Astrocyte of the spinal cord (primary cell): ENCODE measurements around the gene GAP43.

Experiments used
- DNase-seq: peaks from one replicate; pipeline ENCODE4 v3.0.0; 2011; ENCODE audit warnings: low read depth, low spot score
- H3K4me3 ChIP-seq: 2 replicates; pipeline ENCODE4 v1.5.1; 2011; ENCODE audit warnings: low read depth, mild to moderate bottlenecking, low read length, moderate library complexity
- in situ Hi-C: cut with HindIII; loops from 2 replicates; pipeline ENCODE4 v1.10.0; 2017; ENCODE audit warnings: low sequenced_read_pairs
- TF ChIP-seq, protein P1 (sequence below): IDR thresholded peaks from 2 replicates; pipeline ENCODE4 v1.5.1; 2012; ENCODE audit warnings: low read depth, mild to moderate bottlenecking, low read length, inconsistent platforms

GAP43 gene

DNA sequence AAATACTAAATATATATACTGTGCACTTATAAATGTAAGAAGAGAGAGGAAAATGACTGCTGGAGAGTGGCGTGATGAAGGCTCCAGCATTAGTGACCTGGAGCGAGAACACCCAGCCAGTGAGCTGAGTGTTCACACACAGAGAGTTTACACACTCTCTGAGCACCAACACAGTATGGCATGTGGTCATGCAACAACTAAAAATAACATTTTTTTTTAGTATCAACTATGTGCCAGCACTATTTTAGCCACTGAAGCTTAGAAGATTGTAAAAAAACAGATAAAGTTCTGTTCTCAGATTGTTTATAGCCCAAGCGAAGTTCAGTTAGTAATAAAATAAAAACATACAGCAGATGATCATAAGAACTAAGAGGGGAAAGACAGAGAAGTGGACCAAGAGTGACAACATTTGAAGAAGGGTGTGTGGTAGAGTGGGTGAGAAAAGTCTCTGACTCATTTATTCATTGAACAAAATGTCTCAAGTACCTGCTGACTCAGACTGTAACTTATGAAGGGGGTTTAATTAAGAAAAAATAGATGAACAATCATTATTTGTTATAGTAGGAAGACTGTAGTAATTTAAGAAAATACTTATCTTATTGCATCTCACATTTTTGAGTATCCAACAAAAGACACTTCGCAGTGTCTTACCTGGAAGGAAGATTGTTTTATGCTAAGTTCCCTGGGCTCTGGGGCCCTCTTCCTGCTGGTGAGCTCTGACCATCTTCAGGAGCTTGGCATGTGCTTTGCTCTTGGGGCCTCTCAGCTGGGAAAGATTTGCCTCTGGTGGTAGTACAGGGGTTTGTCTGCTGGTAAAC lies 43.8 kb downstream of the GAP43 start:
- in situ Hi-C loops, result no loop called here
- TF ChIP-seq, protein P1, sequence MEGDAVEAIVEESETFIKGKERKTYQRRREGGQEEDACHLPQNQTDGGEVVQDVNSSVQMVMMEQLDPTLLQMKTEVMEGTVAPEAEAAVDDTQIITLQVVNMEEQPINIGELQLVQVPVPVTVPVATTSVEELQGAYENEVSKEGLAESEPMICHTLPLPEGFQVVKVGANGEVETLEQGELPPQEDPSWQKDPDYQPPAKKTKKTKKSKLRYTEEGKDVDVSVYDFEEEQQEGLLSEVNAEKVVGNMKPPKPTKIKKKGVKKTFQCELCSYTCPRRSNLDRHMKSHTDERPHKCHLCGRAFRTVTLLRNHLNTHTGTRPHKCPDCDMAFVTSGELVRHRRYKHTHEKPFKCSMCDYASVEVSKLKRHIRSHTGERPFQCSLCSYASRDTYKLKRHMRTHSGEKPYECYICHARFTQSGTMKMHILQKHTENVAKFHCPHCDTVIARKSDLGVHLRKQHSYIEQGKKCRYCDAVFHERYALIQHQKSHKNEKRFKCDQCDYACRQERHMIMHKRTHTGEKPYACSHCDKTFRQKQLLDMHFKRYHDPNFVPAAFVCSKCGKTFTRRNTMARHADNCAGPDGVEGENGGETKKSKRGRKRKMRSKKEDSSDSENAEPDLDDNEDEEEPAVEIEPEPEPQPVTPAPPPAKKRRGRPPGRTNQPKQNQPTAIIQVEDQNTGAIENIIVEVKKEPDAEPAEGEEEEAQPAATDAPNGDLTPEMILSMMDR, result no peak
- peak; percentile 47 for DNase-seq
- H3K4me3 ChIP-seq, result no peak overlapping the region

DNA sequence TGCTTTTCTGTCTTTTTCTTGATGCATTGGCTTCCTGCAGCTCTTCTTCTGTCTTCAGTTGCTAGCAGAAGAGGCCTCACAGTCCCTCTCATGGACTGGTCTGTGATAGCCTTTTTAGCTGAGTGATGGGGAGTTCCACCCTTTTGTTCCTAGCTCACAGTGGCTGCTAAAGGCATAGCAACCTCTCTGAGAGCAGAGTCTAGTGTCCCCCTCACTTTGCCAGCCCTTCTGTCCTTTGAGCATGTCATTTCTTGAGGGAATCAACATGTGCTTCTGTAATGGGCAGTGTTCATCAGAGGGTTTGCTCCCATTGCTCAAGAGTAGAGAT lies 44.4 kb downstream of the GAP43 start:
- in situ Hi-C loops, result no loop called here
- no peak overlapping the region for H3K4me3 ChIP-seq
- TF ChIP-seq, protein P1, result no peak
- no peak for DNase-seq

DNA sequence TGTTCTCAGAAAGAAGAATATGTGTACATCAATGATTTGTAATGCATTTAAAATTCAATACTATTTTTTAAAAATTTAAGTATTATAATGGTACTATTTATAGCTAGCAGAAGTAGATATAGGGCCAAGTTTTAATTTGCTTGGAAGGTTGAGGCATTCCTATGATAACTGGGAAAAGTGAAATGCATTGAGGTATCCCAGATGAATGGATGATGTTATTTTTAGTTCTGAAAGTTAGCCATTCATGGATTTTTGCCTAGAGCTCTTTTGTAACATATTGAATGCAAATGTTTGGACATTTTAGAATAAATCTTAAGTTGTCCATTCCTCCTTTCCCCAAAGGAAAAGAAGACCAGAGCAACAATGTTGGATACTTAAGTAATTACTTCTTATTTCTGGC lies 47.6 kb downstream of the GAP43 start:
- TF ChIP-seq, protein P1, result no peak
- in situ Hi-C loops, result no loop called here
- H3K4me3 ChIP-seq, result no peak overlapping the region
- DNase-seq, result no peak

DNA sequence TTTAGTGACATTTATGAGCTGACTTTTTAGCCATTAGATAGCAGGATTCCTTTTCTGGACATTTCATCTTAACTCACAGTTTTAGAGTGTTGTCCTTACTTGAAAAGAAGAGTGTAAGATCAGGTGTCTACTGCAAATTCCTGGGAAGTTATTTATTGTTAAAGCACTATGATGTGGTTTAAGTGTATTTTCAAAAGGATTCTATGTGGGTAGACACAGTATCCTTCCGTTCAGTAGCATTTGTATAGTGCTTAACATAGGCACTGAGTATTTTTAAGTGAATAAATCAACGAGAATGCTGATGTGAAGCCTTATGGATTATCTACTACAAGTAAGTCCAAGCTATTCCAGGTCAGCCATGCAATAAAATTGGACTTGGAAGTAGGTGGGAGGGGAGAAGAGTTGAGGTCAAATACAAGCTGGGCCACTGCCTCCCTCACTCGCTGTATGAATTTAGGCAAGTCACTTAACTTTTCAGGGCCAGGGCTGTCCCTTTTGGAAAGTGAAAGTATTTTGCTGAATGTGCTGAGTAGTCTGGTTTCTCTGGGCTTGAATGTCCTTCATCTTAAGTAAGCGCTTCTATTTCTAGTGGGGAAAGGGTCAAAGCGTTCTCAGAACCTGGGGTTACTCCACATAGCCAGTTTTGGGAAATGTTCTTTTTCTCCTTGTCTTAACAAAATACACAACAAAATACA lies 48.6 kb downstream of the GAP43 start:
- TF ChIP-seq, protein P1, result no peak
- DNase-seq, result peak; percentile 37
- H3K4me3 ChIP-seq, result no peak overlapping the region
- in situ Hi-C loops, result no loop called here

DNA sequence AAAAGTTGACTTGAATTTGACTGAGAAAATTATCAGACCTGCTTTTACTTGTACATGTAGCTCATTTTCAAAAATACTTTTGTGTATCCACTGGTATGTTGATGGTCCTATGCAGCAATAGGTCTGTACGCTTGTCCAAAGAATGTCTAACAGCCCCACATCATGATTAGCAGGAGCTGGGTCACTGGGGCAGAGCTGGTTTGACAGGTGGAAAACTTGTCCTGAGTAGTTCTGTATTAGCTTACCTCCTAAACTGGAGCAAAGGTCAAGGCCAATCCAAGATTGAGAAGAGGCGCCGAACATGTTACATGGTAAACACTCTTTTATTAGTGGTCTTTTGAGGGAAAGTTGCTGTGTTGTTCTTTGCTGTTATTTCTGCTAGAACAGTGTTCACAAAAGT lies 50.6 kb downstream of the GAP43 start:
- no peak for DNase-seq
- no peak overlapping the region for H3K4me3 ChIP-seq
- in situ Hi-C loops, result no loop called here
- TF ChIP-seq, protein P1, result no peak

DNA sequence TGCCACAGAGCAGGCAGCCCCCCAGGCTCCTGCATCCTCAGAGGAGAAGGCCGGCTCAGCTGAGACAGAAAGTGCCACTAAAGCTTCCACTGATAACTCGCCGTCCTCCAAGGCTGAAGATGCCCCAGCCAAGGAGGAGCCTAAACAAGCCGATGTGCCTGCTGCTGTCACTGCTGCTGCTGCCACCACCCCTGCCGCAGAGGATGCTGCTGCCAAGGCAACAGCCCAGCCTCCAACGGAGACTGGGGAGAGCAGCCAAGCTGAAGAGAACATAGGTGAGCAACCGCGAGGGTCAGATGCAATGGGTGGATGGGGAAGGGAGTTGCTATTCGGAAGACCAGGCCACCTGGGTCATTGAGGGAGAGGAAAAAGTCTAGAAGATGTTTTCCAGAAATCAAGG lies 53.0 kb downstream of the GAP43 start:
- in situ Hi-C loops, result no loop called here
- no peak overlapping the region for H3K4me3 ChIP-seq
- no peak for DNase-seq
- TF ChIP-seq, protein P1, result no peak
